Endothelial cell of umbilical vein (primary cell): ENCODE data around the gene NENF. TPM values are rescaled to one million over a fixed set of nuclear protein-coding genes. Genes with fewer than 3 reads are reported as not detected.

Experiments
- BruUV-seq: library from RNA; stranded (reverse); fragments of 400-500 nt; replicated peaks from 2 replicates; lab custom pipeline; 2021; lab: Mats Ljungman, UMichigan
- CTCF ChIA-PET: fragments of 300-600, 350-600 bp; sonication (Branson Sonifier 250); formaldehyde crosslinking; loops from one replicate; lab custom pipeline; 2021; ENCODE audit warnings: antibody characterized with exemption, inconsistent platforms; lab: Charles Lee
- POLR2A ChIA-PET: fragments of 300-600, 350-600 bp; sonication (Branson Sonifier 250); formaldehyde crosslinking; loops from one replicate; lab custom pipeline; 2021; ENCODE audit warnings: antibody characterized with exemption, inconsistent platforms; lab: Charles Lee
- DNase-seq: peaks from one replicate; pipeline ENCODE4 v3.0.0-alpha.2; 2011; ENCODE audit warnings: low read depth, low spot score
- FAIRE-seq: peaks from 2 replicates; lab custom pipeline; 2011; peaks lifted over from hg19 to GRCh38; lab: Jason Lieb, UNC
- H2AFZ ChIP-seq: 2 replicates; pipeline ENCODE4 v1.6.0; 2012; ENCODE audit warnings: low read depth, low read length, control low read depth, inconsistent platforms
- H3K27ac ChIP-seq: 2 replicates; pipeline ENCODE4 v1.5.1; 2011; ENCODE audit warnings: low read depth, mild to moderate bottlenecking, control low read depth, low read length, moderate library complexity; ENCODE audit not compliant: insufficient read depth
- H3K27me3 ChIP-seq, 2 experiments: 2 replicates each; pipeline versions ENCODE4 v1.6.0 to v1.6.1; 2011; ENCODE audit warnings: low read length in 2 of 2, mixed read lengths in 1 of 2; ENCODE audit not compliant: control insufficient read depth in 2 of 2, insufficient read depth in 2 of 2
- H3K36me3 ChIP-seq, 2 experiments: 2 replicates in 1 of 2; 3 replicates in 1 of 2; pipeline ENCODE4 v1.5.1; 2011; ENCODE audit warnings: low read length in 2 of 2, mild to moderate bottlenecking in 1 of 2, moderate library complexity in 1 of 2; ENCODE audit not compliant: control insufficient read depth in 2 of 2, insufficient read depth in 2 of 2; ENCODE audit errors: extremely low read depth in 1 of 2
- H3K4me1 ChIP-seq: 3 replicates; pipeline ENCODE4 v1.5.1; 2011; ENCODE audit warnings: mild to moderate bottlenecking, low read length; ENCODE audit not compliant: control insufficient read depth, insufficient read depth; ENCODE audit errors: extremely low read depth
- H3K4me2 ChIP-seq: 2 replicates; pipeline ENCODE4 v1.6.1; 2011; ENCODE audit warnings: low read length, control low read depth, mixed read lengths; ENCODE audit not compliant: insufficient read depth
- H3K4me3 ChIP-seq, 3 experiments: fragments of 200-600 bp in 1 of 3; sonication (generic), shearing (Covaris generic) in 1 of 3; replicated peaks in 1 of 3; 2 replicates each; pipeline ENCODE4 v1.5.1; 2011 to 2016; ENCODE audit warnings: control low read depth in 3 of 3, low read length in 3 of 3, mild to moderate bottlenecking in 2 of 3, inconsistent platforms in 1 of 3, low read depth in 1 of 3, moderate library complexity in 1 of 3; ENCODE audit not compliant: insufficient read depth in 1 of 3
- H3K79me2 ChIP-seq: 2 replicates; pipeline ENCODE4 v1.6.0; 2012; ENCODE audit warnings: low read length, inconsistent platforms; ENCODE audit not compliant: control insufficient read depth, insufficient read depth
- H3K9ac ChIP-seq: replicated peaks from 2 replicates; pipeline ENCODE3; 2011; ENCODE audit warnings: low read length, control low read depth; ENCODE audit not compliant: insufficient read depth; ENCODE audit errors: extremely low read depth
- H3K9me1 ChIP-seq: replicated peaks from 3 replicates; pipeline ENCODE4 v1.6.0; 2011; ENCODE audit warnings: mild to moderate bottlenecking, low read length; ENCODE audit not compliant: control insufficient read depth, insufficient read depth; ENCODE audit errors: extremely low read depth
- H3K9me3 ChIP-seq: replicated peaks from 2 replicates; pipeline ENCODE4 v1.5.1; 2012; ENCODE audit warnings: low read length, inconsistent platforms; ENCODE audit not compliant: control insufficient read depth, insufficient read depth
- H4K20me1 ChIP-seq: replicated peaks from 2 replicates; pipeline ENCODE3; 2011; ENCODE audit warnings: mild to moderate bottlenecking, low read length; ENCODE audit not compliant: control insufficient read depth, insufficient read depth; ENCODE audit errors: extremely low read depth
- EZH2 ChIP-seq: IDR thresholded peaks from 2 replicates; pipeline ENCODE4 v1.6.1; 2012; ENCODE audit warnings: borderline replicate concordance, low read depth, mild to moderate bottlenecking, moderate library complexity, low read length, inconsistent platforms; ENCODE audit not compliant: severe bottlenecking
- FOS ChIP-seq: IDR thresholded peaks from 2 replicates; pipeline ENCODE4 v1.6.1; 2011; ENCODE audit warnings: mild to moderate bottlenecking, low read length, moderate library complexity, borderline replicate concordance; ENCODE audit not compliant: insufficient read depth
- GATA2 ChIP-seq: IDR thresholded peaks from 2 replicates; pipeline ENCODE4 v1.7.0; 2011; ENCODE audit warnings: low read depth, mild to moderate bottlenecking, moderate library complexity, mixed read lengths, low read length; ENCODE audit not compliant: insufficient read length, insufficient read depth
- POLR2AphosphoS5 ChIP-seq: IDR thresholded peaks from 2 replicates; pipeline ENCODE4 v1.6.1; 2012; ENCODE audit warnings: low read depth, mild to moderate bottlenecking, control low read depth, low read length, moderate library complexity; ENCODE audit not compliant: insufficient read depth
- dilution Hi-C: fragments of 300-500 bp; cut with MboI; formaldehyde crosslinking; loops from one replicate; pipeline ENCODE4 v1.15.0; 2019; ENCODE audit warnings: low sequenced_read_pairs; ENCODE audit not compliant: extremely low pct_ligation_motif_present
- intact Hi-C: fragments of 100-400 bp; cut with micrococcal nuclease; formaldehyde crosslinking; loops from one replicate; pipeline ENCODE4 v1.10.0; 2022
- polyA plus RNA-seq, 4 experiments: library from polyadenylated mRNA; depleted of rRNA in 3 of 4; stranded (reverse) in 3 of 4; unstranded in 1 of 4; fragments of >200 nt; gene quantifications; 2 replicates each; pipeline versions ENCODE4 v1.2.1 to v1.2.3, GENCODE V29; 2011 to 2012; ENCODE audit warnings: missing spikeins in 1 of 4
- total RNA-seq: library from RNA; stranded (reverse); gene quantifications from 2 replicates; pipeline ENCODE4 v1.2.3, GENCODE V29; 2021

The NENF gene
- total and polyA plus RNA-seq, 2 donors (not counting 3 experiments of a cell fraction or from before 2014, with no cell fraction given) = 19.8 to 23.0 TPM

- Histone ChIP-seq H4K20me1 (no peaks in the 10 kb centered on the region), H3K36me3 (no peaks in the 10 kb centered on the region), H3K4me1 (no peaks in the 10 kb centered on the region), H3K9ac (no peak overlapping the region), H3K4me3 (no peak overlapping the region), H3K27ac (no peak overlapping the region), H3K27me3 (no peaks in the 10 kb centered on the region), H3K9me1 (no peaks in the 10 kb centered on the region), H3K4me2 (no peak overlapping the region), H2AFZ (no peak overlapping the region), H3K79me2 (no peaks in the 10 kb centered on the region), H3K9me3 (no peaks in the 10 kb centered on the region)
- no peak for TF ChIP-seq GATA2
- no peak for TF ChIP-seq EZH2
- TF ChIP-seq POLR2AphosphoS5 = no peak
- intact Hi-C loops (no loop called here), dilution Hi-C loops (no loop called here)
- POLR2A ChIA-PET = no interaction called here
- BruUV-seq = no TSS peak
- FAIRE-seq (no peak), DNase-seq (no peak)
- CTCF ChIA-PET = interaction anchor here (0.7 to 7.2 kb wide), 2 partner anchors 381 to 770 kb away, joined by 3 to 198 read pairs; no protein-coding TSS in a partner anchor
These were observed 18.9 kb downstream of the NENF start for GRCh38 chr1:212451416-212452322.

DNA sequence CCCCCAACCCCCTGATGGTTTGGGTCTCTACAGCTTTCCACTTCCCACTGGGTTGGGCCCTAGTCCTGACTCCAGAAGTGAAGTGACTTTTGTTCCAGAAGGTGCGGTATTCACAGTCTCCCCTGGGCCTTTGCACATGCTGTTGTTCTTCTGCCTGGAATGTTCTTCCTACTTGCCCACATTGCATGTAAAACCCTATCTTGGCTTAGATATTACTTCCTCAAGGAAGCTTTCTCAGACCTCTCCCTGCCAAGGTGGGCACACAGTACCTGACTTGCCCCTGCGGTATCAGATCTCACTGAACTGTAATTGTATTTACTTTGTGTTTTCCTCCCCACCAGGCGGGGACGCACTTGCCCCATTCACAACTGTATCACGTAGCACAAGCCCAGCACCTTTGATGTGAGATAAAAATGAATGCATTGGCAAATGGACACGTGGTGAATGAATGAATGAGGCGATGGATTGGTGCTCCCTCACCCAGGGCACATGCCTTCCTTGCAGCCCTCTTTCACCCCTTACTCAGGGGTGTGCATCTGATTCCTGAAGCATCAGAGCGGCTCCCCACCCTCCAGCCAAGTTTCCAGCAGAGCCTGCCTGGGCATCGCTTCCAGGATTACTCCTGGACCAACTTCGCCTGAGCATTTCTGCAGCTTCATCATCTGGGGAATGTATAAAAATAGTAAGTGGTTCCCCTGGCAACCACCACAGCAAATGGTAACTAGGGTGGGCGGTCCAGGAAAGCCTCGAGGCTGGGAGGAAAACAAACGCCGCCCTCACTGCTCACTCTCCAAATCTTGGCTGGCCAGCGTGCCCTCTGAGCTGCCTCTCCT is 19.8 kb downstream of the NENF start:
- FAIRE-seq = no peak
- H2AFZ ChIP-seq = no peak overlapping the region
- no peak overlapping the region for H3K4me2 ChIP-seq
- H4K20me1 ChIP-seq = no peaks in the 10 kb centered on the region
- H3K79me2 ChIP-seq = no peaks in the 10 kb centered on the region
- intact Hi-C loops = no loop called here
- no peak overlapping the region for H3K4me3 ChIP-seq
- BruUV-seq = no TSS peak
- no peaks in the 10 kb centered on the region for H3K9me1 ChIP-seq
- H3K27ac ChIP-seq = no peak overlapping the region
- ChIA-PET POLR2A (interaction anchor here (0.8 to 1.0 kb wide), 2 partner anchors 156 to 162 kb away, joined by 3 to 6 read pairs; partner anchors contain the start of gene ATF3), CTCF (interaction anchor here (0.7 to 7.2 kb wide), 4 partner anchors 381 to 771 kb away, joined by 3 to 198 read pairs (median 98); partner anchors contain the start of genes DTL and INTS7)
- no peaks in the 10 kb centered on the region for H3K36me3 ChIP-seq
- H3K4me1 ChIP-seq = no peaks in the 10 kb centered on the region
- dilution Hi-C loops = no loop called here
- peak; percentile 48 for DNase-seq
- no peaks in the 10 kb centered on the region for H3K9me3 ChIP-seq
- no peak overlapping the region for H3K9ac ChIP-seq
- H3K27me3 ChIP-seq = peaks cover 0 to 2% of the 10 kb centered on the region in 2 experiments
- TF ChIP-seq FOS = no peak
